A673 (cell line): ENCODE results near the gene ICAM5. TPM values are rescaled to one million over a fixed set of nuclear protein-coding genes. Genes with fewer than 3 reads are reported as not detected.

Experiments
- BruUV-seq: library from RNA; stranded (reverse); fragments of 400-500 nt; replicated peaks from 2 replicates; lab custom pipeline; 2021; lab: Mats Ljungman, UMichigan
- CTCF ChIA-PET: fragments of 300-600 bp; sonication (Branson Sonifier 250); formaldehyde crosslinking; loops from one replicate; lab custom pipeline; 2022; ENCODE audit warnings: antibody characterized with exemption; lab: Charles Lee
- POLR2A ChIA-PET: fragments of 300-600 bp; sonication (Branson Sonifier 250); formaldehyde crosslinking; loops from one replicate; lab custom pipeline; 2022; ENCODE audit warnings: antibody characterized with exemption; ENCODE audit not compliant: low non-redundant PET; lab: Charles Lee
- DNase-seq: peaks from one replicate; pipeline ENCODE4 v3.0.0-alpha.2; 2015; ENCODE audit warnings: low spot score
- H3K27ac ChIP-seq: fragments of 200-600 bp; sonication (generic); 2 replicates; pipeline ENCODE4 v1.5.1; 2016; ENCODE audit warnings: mixed run types, low read depth, mild to moderate bottlenecking, mixed read lengths, antibody characterized with exemption, low read length; ENCODE audit not compliant: poor library complexity, severe bottlenecking
- H3K27me3 ChIP-seq: fragments of 200-600 bp; sonication (generic); replicated peaks from 2 replicates; pipeline ENCODE4 v1.6.1; 2017; ENCODE audit warnings: mixed run types, low read depth, mild to moderate bottlenecking, mixed read lengths, antibody characterized with exemption, low read length; ENCODE audit not compliant: insufficient read depth, poor library complexity
- H3K36me3 ChIP-seq: fragments of 200-600 bp; sonication (generic); 2 replicates; pipeline ENCODE4 v1.6.1; 2016; ENCODE audit warnings: mixed run types, mild to moderate bottlenecking, mixed read lengths, antibody characterized with exemption, low read length; ENCODE audit not compliant: insufficient read depth, poor library complexity, severe bottlenecking
- H3K4me1 ChIP-seq: fragments of 200-600 bp; sonication (generic); 2 replicates; pipeline ENCODE4 v1.6.1; 2017; ENCODE audit warnings: mixed run types, mild to moderate bottlenecking, mixed read lengths, antibody characterized with exemption, low read length; ENCODE audit not compliant: insufficient read depth, poor library complexity, severe bottlenecking
- H3K4me3 ChIP-seq: fragments of 200-600 bp; sonication (generic); 2 replicates; pipeline ENCODE4 v1.5.1; 2016; ENCODE audit warnings: low read depth, mixed run types, mild to moderate bottlenecking, mixed read lengths, low read length; ENCODE audit not compliant: poor library complexity, severe bottlenecking
- H3K9me3 ChIP-seq: fragments of 200-600 bp; sonication (generic); 2 replicates; pipeline ENCODE4 v1.6.1; 2016; ENCODE audit warnings: mixed run types, low read depth, mild to moderate bottlenecking, mixed read lengths, antibody characterized with exemption, low read length; ENCODE audit not compliant: poor library complexity, severe bottlenecking
- EZH2 ChIP-seq: fragments of 200-600 bp; sonication (generic); IDR thresholded peaks from 2 replicates; pipeline ENCODE4 v1.6.1; 2017; ENCODE audit warnings: borderline replicate concordance, low read depth, mild to moderate bottlenecking, mixed read lengths, antibody characterized with exemption, low read length; ENCODE audit not compliant: poor library complexity, severe bottlenecking
- intact Hi-C: fragments of 100-400 bp; cut with micrococcal nuclease; formaldehyde crosslinking; loops from one replicate; pipeline ENCODE4 v1.10.0; 2022; ENCODE audit not compliant: unreplicated experiment
- total RNA-seq: library from RNA; stranded (reverse); gene quantifications from 2 replicates; pipeline ENCODE4 v1.2.3, GENCODE V29; 2021
- TF ChIP-seq, protein P1 (sequence below): fragments of 300-800, 200-600 bp; sonication (generic); conservative IDR thresholded peaks from 2 replicates; pipeline ENCODE4 v1.5.1; 2017; ENCODE audit warnings: low read depth, mild to moderate bottlenecking, antibody characterized with exemption, low read length, moderate library complexity, mixed read lengths

The ICAM5 gene
- total RNA-seq, 1 experiment from 2014 or later = 4.6 TPM

DNA sequence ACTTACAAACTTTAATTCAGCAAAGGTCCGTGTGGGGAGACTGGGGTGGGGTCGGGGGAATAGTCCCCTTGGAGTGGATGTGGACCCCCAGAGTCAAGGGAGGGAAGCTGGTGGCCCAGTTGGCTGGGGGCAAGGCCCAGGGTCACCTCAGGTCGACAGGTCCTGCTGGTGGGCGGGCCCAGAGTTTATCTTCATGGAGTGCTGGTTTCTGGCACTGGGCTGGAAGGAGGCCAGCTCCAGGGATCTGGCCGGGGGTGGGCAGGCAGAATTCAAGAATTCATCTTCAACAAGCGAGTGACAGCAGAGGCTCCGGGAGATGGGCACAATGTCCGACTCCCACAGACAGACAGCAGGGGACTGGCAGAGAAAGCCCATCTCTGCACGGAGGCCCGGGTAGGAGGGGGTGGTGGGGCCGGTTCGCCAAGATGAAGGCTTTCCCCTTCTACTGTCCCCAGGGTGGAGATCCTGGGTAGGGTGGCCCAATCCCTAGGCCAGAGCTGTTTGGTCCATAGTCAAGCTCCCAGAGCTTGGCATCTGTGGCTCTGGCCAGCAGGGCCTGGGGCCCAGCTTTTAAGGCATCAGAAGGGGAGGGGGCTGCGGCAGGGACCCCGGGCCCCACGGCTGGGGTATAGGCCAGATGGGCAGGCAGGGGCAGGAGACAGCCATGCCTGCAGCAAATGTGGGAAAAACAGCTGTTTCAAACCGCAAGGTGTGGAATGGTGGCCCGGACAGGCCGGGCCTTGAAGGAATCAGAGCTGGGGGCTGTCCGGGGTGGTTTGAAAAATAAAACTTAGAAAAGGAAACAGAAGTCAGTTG is 26.7 kb downstream of the ICAM5 start:
- Histone ChIP-seq H3K27ac (peak overlapping the region; percentile 68), H3K4me1 (peaks cover 5% of the 10 kb centered on the region), H3K4me3 (peak overlapping the region; percentile 75), H3K36me3 (peaks cover 45% of the 10 kb centered on the region), H3K27me3 (no peaks in the 10 kb centered on the region), H3K9me3 (no peaks in the 10 kb centered on the region)
- BruUV-seq = TSS peak; percentile 64
- POLR2A ChIA-PET = no interaction called here
- TF ChIP-seq, protein P1, sequence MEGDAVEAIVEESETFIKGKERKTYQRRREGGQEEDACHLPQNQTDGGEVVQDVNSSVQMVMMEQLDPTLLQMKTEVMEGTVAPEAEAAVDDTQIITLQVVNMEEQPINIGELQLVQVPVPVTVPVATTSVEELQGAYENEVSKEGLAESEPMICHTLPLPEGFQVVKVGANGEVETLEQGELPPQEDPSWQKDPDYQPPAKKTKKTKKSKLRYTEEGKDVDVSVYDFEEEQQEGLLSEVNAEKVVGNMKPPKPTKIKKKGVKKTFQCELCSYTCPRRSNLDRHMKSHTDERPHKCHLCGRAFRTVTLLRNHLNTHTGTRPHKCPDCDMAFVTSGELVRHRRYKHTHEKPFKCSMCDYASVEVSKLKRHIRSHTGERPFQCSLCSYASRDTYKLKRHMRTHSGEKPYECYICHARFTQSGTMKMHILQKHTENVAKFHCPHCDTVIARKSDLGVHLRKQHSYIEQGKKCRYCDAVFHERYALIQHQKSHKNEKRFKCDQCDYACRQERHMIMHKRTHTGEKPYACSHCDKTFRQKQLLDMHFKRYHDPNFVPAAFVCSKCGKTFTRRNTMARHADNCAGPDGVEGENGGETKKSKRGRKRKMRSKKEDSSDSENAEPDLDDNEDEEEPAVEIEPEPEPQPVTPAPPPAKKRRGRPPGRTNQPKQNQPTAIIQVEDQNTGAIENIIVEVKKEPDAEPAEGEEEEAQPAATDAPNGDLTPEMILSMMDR = no peak
- TF ChIP-seq EZH2 = no peak
- intact Hi-C loops = no loop called here
- no peak for DNase-seq
- CTCF ChIA-PET = no interaction called here

GRCh38 chr19:10317045-10317856 is 27.5 kb downstream of the ICAM5 start:
- peaks cover 5% of the 10 kb centered on the region for H3K4me1 ChIP-seq
- BruUV-seq = no TSS peak
- H3K36me3 ChIP-seq = peaks cover 53% of the 10 kb centered on the region
- H3K27me3 ChIP-seq = no peaks in the 10 kb centered on the region
- H3K27ac ChIP-seq = no peak overlapping the region
- H3K9me3 ChIP-seq = no peaks in the 10 kb centered on the region
- no peak for TF ChIP-seq EZH2
- TF ChIP-seq, protein P1 = no peak
- ChIA-PET POLR2A (no interaction called here), CTCF (no interaction called here)
- no peak overlapping the region for H3K4me3 ChIP-seq
- intact Hi-C loops = no loop called here
- DNase-seq = no peak

DNA sequence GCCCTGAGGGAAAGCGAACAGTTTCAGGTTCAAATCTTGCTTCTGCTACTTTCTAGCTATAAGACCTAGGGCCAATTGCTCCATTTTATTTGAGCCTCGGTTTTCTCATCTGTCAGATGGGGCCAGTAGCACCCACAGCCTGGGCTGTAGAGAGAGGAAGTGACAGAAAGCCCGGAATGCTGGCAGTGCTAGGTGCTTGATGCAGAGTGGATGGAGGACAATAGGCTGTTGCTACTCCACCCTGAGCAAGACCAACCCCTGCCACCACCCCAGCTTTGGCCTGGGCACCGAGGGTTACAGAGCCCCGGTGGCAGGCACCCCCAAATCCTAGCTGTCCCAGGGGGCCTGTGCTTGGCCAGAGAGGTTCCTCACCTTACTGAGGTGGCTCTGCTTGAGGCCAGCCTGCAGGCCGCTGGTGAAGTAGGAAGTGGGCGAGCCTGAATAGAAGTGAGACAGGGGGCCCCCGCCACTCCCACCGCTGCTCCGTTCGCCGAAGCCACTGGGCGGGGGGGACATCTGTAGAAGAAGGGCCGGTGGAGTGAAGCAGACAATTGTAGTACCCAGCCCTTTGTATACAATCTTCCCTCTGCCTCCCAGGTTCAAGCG is 28.2 kb downstream of the ICAM5 start:
- TF ChIP-seq EZH2 = no peak
- TF ChIP-seq, protein P1 = no peak
- intact Hi-C loops = no loop called here
- no TSS peak for BruUV-seq
- Histone ChIP-seq H3K36me3 (peaks cover 60% of the 10 kb centered on the region), H3K4me3 (no peak overlapping the region), H3K27me3 (no peaks in the 10 kb centered on the region), H3K27ac (no peak overlapping the region), H3K9me3 (no peaks in the 10 kb centered on the region), H3K4me1 (peaks cover 5% of the 10 kb centered on the region)
- CTCF ChIA-PET = no interaction called here
- POLR2A ChIA-PET = no interaction called here
- DNase-seq = no peak
